Upper lobe of right lung (tissue), 1 donor: ENCODE measurements around the gene ALDH4A1. TPM values are rescaled to one million over a fixed set of nuclear protein-coding genes. Genes with fewer than 3 reads are reported as not detected.

Source experiments
- ATAC-seq: fragments of 200-7000 bp; cut with Tn5 transposase; one replicate; pipeline ENCODE4 v1.9.1; 2020; ENCODE audit warnings: mild to moderate bottlenecking, moderate library complexity
- DNase-seq: peaks from one replicate; pipeline ENCODE4 v3.0.0-alpha.2; 2020
- H3K27ac ChIP-seq: fragments of 200-600 bp; one replicate; pipeline ENCODE4 v1.8.0; 2022
- H3K27me3 ChIP-seq: fragments of 200-600 bp; one replicate; pipeline ENCODE4 v1.8.0; 2022; ENCODE audit warnings: mild to moderate bottlenecking
- H3K36me3 ChIP-seq: fragments of 200-600 bp; one replicate; pipeline ENCODE4 v1.8.0; 2022
- H3K4me1 ChIP-seq: fragments of 200-600 bp; one replicate; pipeline ENCODE4 v1.8.0; 2022
- H3K4me3 ChIP-seq: fragments of 200-600 bp; one replicate; pipeline ENCODE4 v1.8.0; 2022; ENCODE audit warnings: mild to moderate bottlenecking
- H3K9me3 ChIP-seq: fragments of 200-600 bp; one replicate; pipeline ENCODE4 v1.8.0; 2022
- CTCF ChIP-seq: fragments of 200-600 bp; IDR thresholded peaks from one replicate; pipeline ENCODE4 v1.8.0; 2022; ENCODE audit warnings: antibody characterized with exemption
- intact Hi-C: fragments of 100-400 bp; cut with DNase I; formaldehyde crosslinking; loops from one replicate; pipeline ENCODE4 v1.11.0; 2022
- total RNA-seq: library from RNA; stranded (reverse); fragmentation: NEBNext Ultra II Directional; extraction: Animal tissue kit (Norgen Biotek cat#: 25700); gene quantifications from one replicate; pipeline ENCODE4 v1.2.1, GENCODE V29; 2021
- donor health status: DM: no; HTN: yes; CAD: no; lungs with severe emphysema.

ALDH4A1 gene
- total RNA-seq, 1 donor from 2014 or later: 11.8 TPM

GRCh38 chr1:18919197-18919905 lies 17.0 kb upstream of the ALDH4A1 start:
- no peak for TF ChIP-seq CTCF
- DNase-seq (no peak), ATAC-seq (no peak)
- H3K27me3 ChIP-seq: no peaks in the 10 kb centered on the region
- no peak overlapping the region for H3K27ac ChIP-seq
- peaks cover 29% of the 10 kb centered on the region for H3K4me1 ChIP-seq
- H3K9me3 ChIP-seq: no peaks in the 10 kb centered on the region
- H3K4me3 ChIP-seq: no peak overlapping the region
- intact Hi-C loops: loop anchor here (10.0 kb wide), 1 partner anchor 55 kb away; no protein-coding TSS in a partner anchor
- peaks cover 7% of the 10 kb centered on the region for H3K36me3 ChIP-seq

GRCh38 chr1:18918417-18918816 lies 16.1 kb upstream of the ALDH4A1 start:
- Histone ChIP-seq H3K9me3 (no peaks in the 10 kb centered on the region), H3K4me3 (no peak overlapping the region), H3K4me1 (peaks cover 22% of the 10 kb centered on the region), H3K27me3 (no peaks in the 10 kb centered on the region), H3K27ac (no peak overlapping the region), H3K36me3 (peaks cover 7% of the 10 kb centered on the region)
- ATAC-seq: no peak
- DNase-seq: no peak
- intact Hi-C loops: loop anchor here (10.0 kb wide), 1 partner anchor 56 kb away; no protein-coding TSS in a partner anchor
- TF ChIP-seq CTCF: no peak

GRCh38 chr1:18917071-18917799 lies 14.9 kb upstream of the ALDH4A1 start:
- intact Hi-C loops: loop anchor here (10.0 kb wide), 1 partner anchor 58 kb away; no protein-coding TSS in a partner anchor
- Histone ChIP-seq H3K27me3 (no peaks in the 10 kb centered on the region), H3K9me3 (no peaks in the 10 kb centered on the region), H3K27ac (no peak overlapping the region), H3K36me3 (peaks cover 7% of the 10 kb centered on the region), H3K4me1 (peaks cover 19% of the 10 kb centered on the region), H3K4me3 (no peak overlapping the region)
- DNase-seq (no peak), ATAC-seq (no peak)
- no peak for TF ChIP-seq CTCF

GRCh38 chr1:18915341-18915740 lies 13.0 kb upstream of the ALDH4A1 start:
- ATAC-seq (no peak), DNase-seq (no peak)
- H3K9me3 ChIP-seq: no peaks in the 10 kb centered on the region
- intact Hi-C loops: loop anchor here (10.0 kb wide), 1 partner anchor 59 kb away; no protein-coding TSS in a partner anchor
- H3K36me3 ChIP-seq: peaks cover 20% of the 10 kb centered on the region
- no peak overlapping the region for H3K4me3 ChIP-seq
- no peak for TF ChIP-seq CTCF
- H3K4me1 ChIP-seq: peaks cover 11% of the 10 kb centered on the region
- no peaks in the 10 kb centered on the region for H3K27me3 ChIP-seq
- peak overlapping the region; percentile 30 for H3K27ac ChIP-seq

- intact Hi-C loops: loop anchor here (10.0 kb wide), 1 partner anchor 62 kb away; no protein-coding TSS in a partner anchor
- H3K27ac ChIP-seq: peak overlapping the region; percentile 79
- TF ChIP-seq CTCF: peak; percentile 98
- H3K27me3 ChIP-seq: no peaks in the 10 kb centered on the region
- peaks cover 39% of the 10 kb centered on the region for H3K36me3 ChIP-seq
- DNase-seq: peak; percentile 92
- H3K4me1 ChIP-seq: peaks cover 19% of the 10 kb centered on the region
- H3K4me3 ChIP-seq: peak overlapping the region; percentile 16
- no peaks in the 10 kb centered on the region for H3K9me3 ChIP-seq
- peak; percentile 94 for ATAC-seq
These were observed 10.9 kb upstream of the ALDH4A1 start for GRCh38 chr1:18913065-18913835.
